ENCODE data around the gene SNRNP25. TPM values are rescaled to one million over a fixed set of nuclear protein-coding genes. Genes with fewer than 3 reads are reported as not detected.

Gene SNRNP25
- total and polyA plus RNA-seq, 9 of the 15 experiments (the other 6 are each of a cell fraction or from before 2014, with no cell fraction given) = 59.0 to 176 (median 108) TPM

- no peak for TF ChIP-seq TSHZ1 (CRISPR knock-in tag; IDR thresholded peaks at IDR 0.05)
- TF ChIP-seq ZC3H8 (IDR thresholded peaks at IDR 0.05) = no peak
- no peak for TF ChIP-seq SMARCA5 (IDR thresholded peaks at IDR 0.05)
- no peak for TF ChIP-seq U2AF2 (optimal IDR thresholded peaks at IDR 0.05; ENCODE audit: low read depth, low read length)
- TF ChIP-seq HMBOX1 (IDR thresholded peaks at IDR 0.05) = no peak
- no peak for TF ChIP-seq NR1H2 (CRISPR knock-in tag; IDR thresholded peaks at IDR 0.05)
- TF ChIP-seq CHD7 (IDR thresholded peaks at IDR 0.05; ENCODE audit: low read depth, low read length) = no peak
- no peak; a peak in 1 of 4 replicates for TF ChIP-seq NONO (IDR thresholded peaks at IDR 0.05; ENCODE audit: low read depth in 2 of 2, low read length in 1 of 2)
- TF ChIP-seq RBBP5 (IDR thresholded peaks at IDR 0.05; ENCODE audit: borderline replicate concordance, insufficient read depth, low read length, poor library complexity, severe bottlenecking) = no peak
- TF ChIP-seq CCAR2 (IDR thresholded peaks at IDR 0.05; ENCODE audit: low read depth, low read length) = no peak
- TF ChIP-seq KDM4B (IDR thresholded peaks at IDR 0.05; ENCODE audit: borderline replicate concordance in 2 of 2, low read depth in 1 of 2) = no peak
Observed at GRCh38 chr16:65745-66144, 12.1 kb downstream of the SNRNP25 start (continued).
